Hypothalamus (tissue), 51 donors: ENCODE data around the gene HS6ST3.

Experiments
- DNase-seq, 51 donors: peaks; one replicate each; lab custom pipeline; 2025; lab: John Stamatoyannopoulos, UW

HS6ST3 gene

DNA sequence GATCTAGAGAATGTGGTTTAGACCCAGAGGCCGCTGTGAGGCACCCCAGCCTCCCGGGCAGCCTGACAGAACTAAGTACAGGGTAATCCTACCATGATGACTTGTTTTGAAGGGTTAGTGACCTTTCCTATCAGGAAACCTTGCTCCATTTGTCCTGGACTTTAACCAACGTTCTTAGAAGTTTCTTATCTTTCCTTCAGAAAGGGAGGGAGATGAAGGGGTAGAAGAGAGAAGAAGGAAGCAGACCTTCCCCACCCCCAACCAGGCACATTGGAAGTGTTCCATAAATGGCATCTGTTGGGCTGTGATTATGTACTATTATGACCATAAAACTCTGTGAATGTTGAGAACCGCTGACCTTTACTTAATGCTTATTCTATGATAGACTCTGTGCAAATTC is 720.2 kb downstream of the HS6ST3 start:
- DNase-seq = no peak

DNA sequence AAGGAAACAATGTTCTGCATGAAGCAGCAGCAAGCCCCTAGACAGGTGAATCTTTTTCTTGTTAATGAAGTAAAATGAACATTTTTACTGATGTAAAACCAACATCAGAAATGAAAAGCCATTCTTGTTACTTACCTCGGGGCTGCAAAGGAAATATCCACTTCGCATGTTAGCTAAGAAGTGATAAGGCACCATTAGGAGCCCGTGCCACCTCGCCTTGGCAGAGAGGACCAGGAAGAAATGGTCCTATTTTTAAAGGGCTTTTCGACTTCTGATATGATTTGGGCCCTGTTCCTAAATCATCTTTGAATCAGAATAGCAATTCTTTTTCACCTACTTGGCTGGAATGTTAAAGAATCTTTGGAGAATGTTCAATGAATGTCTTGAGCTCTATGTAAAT is 721.1 kb downstream of the HS6ST3 start:
- DNase-seq = no peak

DNA sequence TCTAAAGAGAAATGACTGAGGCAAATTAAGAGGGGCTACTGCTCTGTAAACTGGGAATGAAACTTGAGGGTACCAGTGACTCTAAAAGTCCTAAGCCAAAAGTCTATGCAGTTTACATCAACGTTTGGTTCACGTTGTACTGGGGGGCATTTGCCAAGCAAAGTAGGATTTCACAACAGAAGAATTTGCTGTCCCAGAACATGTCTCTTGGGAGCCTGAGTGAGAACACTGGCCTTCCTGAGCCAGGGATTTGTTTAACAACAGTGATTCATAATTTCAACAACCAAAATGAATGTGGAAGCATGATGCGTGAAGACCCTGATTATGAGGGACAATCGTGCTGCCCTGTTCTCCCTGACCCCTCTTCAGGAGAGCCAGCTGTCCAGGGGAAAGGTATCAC is 726.4 kb downstream of the HS6ST3 start:
- no peak for DNase-seq

DNA sequence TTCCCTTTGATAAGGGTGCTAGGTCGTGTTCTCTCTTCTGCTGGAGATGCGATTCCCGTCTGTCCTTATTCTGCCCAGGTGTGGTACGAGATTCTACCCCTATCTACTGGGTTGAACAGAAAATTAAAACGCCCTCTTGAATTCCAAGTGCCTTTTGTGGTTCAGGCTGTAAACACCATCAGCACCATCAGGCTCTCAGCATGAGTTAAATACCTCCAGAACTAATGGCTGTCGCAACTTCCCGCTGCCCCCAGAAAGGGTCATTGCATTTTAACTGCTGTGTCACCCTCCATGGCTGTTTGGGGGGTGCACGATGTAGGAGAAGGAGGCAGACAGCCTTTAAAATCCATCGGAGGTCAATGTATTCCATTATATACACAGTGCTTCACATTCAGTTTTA is 727.0 kb downstream of the HS6ST3 start:
- DNase-seq = no peak

DNA sequence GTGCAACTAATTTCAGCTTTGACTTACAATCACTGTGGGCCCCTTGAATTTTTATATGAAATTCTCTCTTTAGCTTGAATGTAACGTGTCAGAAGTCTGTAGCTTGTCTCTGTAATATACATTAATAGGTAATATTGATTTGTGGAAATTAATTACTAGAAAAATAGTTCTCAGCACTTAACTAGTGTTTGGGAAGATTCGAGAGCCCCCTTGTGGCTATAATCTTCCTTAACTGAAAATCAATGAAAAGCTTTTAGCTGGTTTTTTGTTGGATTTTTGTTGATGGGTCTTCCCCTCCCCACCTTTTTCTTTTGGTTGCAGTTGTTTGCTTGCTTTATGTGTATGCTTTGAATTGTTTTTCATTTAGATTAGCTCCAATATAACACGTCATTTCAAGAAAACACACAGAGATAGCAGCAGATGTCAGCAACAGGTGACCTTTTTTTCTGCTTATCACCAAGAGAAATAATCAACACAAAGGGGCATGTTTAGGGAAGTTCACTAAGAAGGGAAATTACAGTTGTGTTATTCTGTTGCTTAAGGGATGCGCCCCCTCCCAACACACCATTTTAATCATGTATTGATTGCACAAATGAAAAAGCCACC is 727.5 kb downstream of the HS6ST3 start:
- DNase-seq = peak in 1 of 51 donors; percentile 23

DNA sequence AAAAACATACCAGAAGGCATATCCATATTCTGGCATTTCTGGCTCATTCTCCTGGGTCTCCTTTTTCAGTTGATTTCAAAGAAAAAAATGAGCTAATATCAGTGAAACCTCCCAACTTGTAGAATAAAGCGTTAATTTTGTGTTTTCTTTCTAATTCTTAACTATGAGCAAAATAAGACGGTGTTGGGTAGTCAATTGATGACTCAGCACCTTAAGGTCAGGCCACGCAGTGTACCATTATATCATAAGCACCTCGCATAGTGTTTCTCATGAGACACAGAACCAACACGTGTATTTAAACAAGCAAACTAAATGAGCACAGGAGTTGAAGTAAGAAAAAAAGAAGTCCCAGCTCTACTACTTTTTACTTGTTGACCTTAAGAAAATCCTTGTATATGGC is 729.5 kb downstream of the HS6ST3 start:
- no peak for DNase-seq

DNA sequence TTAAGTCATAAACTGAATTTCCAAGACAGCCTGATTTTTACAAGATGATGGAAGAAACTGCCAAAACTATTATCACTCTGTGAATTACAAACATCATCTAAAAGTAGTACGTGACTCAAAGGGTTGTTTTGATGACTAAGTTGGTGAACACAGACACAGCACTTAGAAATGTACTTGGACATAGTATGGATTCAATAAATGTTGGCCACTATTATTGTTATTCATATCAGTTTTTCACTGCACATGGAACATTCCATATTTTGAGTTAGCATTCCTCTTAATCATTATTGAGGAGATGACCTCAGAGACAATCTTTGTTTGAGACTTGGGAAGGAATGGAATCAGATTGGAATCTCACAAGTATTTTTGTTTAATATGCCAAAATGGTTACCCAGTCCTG is 731.5 kb downstream of the HS6ST3 start:
- no peak for DNase-seq

DNA sequence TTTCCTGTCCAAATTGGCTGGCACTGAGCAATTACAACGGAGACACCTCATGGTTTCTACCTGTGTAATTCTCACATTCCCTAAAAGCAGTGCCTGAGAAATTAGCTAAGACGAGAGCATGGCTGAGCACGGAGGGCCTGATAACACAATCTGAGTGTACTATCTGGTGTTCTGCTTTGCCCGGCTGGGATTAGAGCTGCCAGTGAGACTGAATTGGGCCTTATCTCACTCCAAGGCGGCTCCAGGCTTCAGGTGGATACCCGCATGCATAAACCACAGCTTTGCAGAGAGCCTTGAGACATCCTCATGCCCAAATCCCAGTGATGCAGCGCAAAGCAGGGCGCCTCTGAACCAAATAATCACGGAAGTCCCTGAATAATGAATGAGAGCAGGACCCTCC is 732.1 kb downstream of the HS6ST3 start:
- no peak for DNase-seq

DNA sequence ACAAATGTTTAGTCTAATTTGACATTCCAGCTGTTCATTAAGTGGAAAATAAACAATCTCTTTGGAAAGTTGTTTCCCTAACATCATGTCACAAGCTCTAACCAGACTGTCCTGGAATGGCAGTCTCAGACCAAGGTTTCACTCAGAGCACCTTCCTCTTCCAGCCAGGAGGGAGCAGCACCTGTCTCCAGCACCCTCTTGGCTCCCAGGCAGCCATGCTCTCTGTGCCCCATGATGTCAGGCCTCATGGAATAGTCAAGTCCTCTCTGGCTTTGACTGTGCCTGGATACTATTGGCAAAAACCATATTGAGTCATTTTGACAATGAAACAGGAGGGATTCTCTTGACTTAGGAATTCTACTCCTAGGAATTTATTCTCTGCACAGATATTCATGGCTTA is 733.0 kb downstream of the HS6ST3 start:
- peak in 3 of 51 donors; percentile 1 to 7 (median 2) for DNase-seq

DNA sequence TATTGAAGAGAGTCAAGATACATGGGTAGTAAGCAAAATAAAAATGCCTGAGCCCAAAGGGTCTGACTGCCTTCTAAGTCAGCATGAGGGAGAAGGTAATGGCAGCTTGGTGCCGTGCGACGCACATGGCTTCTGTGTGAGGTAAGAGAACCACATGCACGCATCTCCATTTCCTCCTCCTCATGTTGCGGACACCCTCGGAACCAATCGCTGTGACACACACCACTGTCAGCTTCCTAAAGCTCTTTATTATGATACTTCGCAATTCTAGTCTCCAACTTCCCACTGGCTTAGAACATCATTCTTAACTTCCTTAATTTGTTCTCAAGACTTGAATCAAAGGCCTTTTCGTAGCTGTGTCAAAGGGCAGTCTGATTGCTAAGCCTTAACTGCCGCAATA is 734.2 kb downstream of the HS6ST3 start:
- no peak for DNase-seq

DNA sequence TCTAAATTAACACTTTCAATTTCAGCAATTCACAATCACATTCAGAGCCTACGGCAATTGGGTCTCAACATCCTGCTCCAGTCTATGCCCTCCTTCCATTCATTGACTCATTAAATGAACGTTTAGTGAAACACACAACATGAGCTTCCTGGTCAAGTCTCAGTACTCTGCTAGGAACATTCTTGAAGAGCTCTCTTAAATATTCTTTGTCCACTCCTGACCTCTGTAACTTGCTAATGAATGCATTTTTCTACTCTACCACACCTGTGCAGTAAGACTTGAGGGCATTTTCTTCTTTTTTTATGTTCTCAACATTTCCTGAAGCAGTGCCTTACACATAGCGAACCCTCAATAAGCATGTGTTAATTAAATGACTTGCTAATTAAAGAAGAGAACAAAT is 735.7 kb downstream of the HS6ST3 start:
- no peak for DNase-seq

DNA sequence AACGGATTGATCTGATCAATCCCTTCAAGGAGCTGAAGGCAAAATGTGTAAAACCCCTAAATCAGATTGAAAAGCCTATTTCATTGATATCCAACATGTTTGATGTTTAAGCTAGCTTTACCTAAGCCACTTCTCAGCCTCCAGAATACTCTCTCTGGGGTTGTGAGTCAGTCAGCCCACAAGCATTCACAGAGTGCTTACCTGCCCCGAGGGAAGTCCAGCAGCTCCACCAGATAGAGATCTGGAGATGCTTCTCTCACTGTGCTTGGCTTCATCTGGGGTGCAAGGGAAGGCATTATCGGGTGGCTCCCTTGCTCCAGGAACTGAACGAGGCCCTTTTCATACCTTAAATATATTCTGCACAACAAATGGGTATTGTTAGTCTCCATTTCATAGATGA is 744.7 kb downstream of the HS6ST3 start:
- DNase-seq = no peak

DNA sequence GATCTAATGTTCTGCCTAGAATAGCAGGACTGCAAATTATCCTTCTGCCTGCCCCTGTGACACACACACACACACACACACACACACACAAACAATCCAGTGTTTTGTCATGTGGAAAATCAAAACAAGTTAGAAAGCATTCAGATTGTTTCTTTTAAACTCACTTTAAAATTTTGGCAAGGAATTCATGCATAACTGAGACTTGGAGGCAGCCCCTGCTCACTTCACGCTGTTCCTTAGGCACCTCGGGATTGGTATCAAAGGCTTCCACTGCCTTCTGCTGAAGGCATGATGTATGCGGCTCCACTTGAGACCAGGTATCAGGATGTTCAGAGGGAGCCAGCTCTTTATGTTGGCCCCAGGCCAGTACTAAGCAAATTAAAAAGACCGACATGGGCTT is 745.6 kb downstream of the HS6ST3 start:
- no peak for DNase-seq

DNA sequence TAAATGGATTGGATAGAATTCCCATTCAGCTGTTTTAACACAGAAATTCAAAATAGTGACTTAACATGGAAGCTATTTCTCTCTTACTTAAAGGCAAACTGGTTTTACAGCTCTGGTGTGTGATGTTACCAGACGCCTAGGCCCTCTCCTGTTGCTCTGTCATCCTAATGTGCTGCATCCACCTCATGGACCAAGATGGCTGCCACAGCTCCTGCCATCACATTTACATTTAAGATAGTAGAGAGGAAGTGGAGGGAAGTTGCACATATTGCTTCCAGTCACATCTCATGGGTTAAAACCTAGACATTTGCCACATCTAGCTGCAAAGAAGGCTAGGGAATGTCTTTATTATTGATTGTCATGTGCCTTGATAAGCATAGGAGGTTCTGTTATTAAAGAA is 746.8 kb downstream of the HS6ST3 start:
- DNase-seq = no peak

DNA sequence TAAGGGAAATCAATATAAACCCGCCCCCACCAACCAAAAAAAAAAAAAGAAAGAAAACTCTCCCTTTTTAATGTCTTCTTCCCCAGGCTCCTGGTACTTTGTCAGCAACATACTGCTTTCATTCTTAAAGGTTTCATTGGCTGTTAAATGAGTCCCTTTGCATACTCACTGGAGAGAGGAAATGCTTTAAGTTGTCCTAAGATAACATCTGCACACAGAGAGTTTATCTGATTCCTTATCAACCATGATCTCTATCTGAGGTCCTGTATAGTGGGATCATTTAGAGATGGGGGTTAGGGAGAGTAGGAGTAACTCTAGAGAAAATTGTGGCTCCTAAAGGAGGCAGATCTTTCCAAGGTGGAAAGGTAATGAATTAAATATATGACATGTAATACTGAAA is 747.9 kb downstream of the HS6ST3 start:
- no peak for DNase-seq

DNA sequence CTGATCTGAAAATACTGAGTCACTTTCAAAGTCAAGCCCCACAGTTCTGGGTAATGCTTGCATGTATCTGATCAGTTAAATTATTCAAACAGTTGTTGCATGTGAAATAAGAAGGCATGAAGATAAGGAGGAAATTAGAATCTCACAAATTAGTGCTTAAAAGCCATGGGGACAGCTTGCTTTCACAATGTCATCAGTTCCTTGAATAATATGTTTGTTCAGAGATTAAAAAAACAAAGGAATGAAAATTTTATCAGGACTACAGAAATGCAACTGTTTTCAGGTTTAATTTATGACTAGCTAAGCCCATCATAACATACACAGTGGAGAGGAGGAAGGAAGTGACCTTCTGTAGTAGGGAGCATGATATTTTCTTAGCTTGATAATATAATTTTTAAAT is 754.3 kb downstream of the HS6ST3 start:
- no peak for DNase-seq

DNA sequence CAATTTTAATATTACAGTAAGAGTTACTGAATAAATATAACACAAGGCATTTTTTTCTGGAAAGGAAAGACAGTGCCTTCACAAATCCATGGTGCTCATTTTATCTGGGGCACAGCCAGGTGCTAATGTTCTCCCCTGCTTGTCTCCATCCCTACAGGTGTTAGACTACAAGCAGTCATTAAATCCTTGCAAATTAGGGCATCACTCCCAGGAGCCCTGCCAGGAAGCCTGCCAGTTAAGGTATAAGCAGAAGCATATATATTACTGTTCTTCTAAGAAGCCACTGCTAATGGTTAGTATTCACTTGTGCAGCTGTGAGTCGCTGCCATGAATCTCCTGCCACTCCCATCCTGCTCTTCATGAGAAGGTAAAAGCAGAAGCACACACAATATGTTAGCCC is 754.7 kb downstream of the HS6ST3 start:
- no peak for DNase-seq

DNA sequence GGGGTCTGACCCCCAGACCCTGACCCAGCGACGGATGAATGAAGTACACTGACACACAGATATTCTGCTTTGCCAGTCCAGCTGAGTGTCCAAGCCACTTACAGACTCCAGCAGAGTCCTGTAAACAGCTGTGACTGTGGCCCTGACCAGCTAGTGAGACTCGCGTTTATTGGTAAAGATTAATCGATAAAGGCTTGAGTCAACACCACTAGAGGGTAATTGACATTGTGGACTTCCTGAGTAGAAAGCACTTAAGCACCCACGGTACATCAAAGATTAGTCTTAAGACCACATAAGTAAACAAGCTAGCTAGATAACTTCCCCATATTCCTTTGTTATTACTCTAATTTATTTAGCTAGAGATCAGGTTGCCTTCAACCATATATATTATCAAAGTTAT is 758.4 kb downstream of the HS6ST3 start:
- no peak for DNase-seq

DNA sequence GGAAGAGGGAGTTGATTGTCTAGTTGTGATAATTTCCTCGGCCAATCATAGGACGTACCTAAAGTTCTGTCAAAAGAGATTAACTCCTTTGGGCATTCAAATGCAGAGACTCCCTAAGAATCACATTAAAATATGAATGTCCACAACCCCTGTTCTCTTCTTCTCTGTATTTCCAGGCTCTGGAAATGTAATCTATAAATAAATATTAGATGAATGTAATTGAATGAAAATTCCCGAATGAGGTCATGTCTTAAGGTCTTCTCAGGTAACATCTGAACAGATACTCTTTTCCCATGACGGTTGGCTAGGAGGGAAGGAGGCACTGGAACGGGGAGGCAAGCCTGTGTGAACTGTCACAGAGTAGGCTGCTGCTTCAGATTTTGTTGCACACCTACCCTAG is 759.2 kb downstream of the HS6ST3 start:
- no peak for DNase-seq

DNA sequence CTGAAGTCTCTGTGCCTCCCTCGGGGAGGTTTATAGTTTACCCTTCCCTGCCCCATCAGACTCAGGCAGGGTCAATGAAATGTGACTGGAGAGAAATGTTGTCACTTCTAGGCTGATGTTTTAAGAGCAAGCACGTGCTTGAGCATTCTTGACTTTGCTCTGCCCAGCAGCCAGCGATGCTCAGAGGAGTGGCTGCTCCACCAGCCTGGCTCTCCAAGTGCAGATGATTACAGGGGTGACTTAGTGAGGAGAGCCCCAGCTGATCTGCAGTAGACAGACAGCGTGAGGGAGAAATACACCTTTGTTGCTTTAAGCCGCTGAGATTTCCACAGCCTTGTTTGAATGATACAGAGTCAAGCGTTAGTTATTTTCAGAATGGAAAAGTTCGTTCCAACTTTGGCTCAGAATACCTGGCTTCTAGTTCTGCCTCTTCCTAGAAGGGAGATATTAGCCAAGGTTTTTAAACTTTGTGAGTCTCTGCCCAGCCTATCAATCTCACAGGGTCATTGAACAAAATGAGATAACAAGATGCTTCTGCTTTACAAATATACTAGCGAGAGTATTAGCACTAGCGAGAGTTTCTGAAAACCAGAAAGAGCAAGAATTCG is 760.7 kb downstream of the HS6ST3 start:
- no peak for DNase-seq

DNA sequence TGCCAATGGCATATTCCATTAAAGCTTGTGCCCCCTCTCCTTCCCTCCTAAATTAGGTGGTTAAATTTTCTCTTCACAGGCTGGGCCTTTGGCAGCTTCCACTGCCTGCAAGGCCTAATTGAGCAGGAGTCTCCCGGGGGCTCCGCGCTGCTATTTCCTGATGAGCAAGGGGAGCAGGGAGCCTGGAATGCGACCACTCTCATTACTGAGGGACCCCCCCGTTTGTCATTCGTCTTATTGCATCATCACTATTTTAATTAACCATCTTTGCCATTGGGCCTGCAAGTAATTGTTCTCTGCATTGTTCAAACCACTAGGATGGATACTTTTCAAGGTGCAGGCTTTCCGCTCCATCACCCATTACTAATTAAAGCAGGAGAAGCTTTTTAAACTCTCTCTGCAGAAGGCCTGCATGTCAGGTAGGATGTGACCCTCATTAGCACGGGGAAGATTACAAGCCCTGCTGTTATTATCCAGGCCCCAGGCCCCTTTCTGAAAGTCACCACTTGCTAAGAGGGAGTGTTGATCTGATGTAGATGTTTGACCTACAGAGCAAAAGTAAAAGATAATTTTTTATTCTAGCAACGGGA is 762.0 kb downstream of the HS6ST3 start:
- no peak for DNase-seq

DNA sequence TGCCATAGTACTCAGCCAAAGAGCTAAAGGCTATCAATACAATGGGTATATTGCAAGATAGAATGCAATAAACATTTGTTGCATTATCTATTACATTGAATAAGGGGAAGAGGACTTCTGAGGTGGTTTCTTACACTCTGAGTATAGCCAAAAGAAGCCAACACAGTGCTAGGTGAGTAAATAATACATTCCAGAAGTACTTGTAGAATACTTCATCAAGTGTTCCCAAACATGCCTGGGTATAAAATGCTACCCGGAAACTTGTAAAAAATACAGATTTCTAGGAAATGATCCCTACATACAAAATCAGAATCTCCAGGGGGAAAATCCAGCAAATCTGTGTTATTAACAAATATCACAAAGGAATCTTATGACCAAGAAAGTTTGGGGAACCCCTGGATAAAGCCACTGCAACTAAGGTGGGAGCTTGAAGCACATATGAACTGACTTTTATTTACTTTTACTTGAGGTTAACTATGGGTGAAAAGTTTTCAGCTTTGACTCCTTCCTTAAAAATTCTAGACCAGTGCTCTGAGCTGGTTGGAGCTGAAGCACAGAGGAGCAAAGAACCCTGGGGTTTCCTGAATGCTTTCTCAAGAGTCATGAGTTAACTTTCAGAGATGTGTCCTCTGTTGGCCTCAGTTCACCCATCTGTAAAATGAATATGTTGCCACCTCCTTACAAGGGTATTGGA is 768.4 kb downstream of the HS6ST3 start:
- no peak for DNase-seq
